DOHH2 (cell line): ENCODE measurements around the gene NT5DC3.

ENCODE experiments used
- H3F3A ChIP-seq: fragments of 200-600 bp; sonication (generic), shearing (Covaris generic); 2 replicates; pipeline ENCODE4 v1.6.0; 2016; ENCODE audit warnings: antibody characterized with exemption, mild to moderate bottlenecking; ENCODE audit not compliant: control insufficient read depth, insufficient read depth
- H3K27ac ChIP-seq: fragments of 200-600 bp; sonication (generic); 2 replicates; pipeline ENCODE4 v1.5.1; 2014; ENCODE audit warnings: low read depth, mild to moderate bottlenecking, low read length, moderate library complexity
- H3K27me3 ChIP-seq: fragments of 200-600 bp; sonication (generic); 2 replicates; pipeline ENCODE4 v1.6.1; 2014; ENCODE audit warnings: mild to moderate bottlenecking, low read length, mixed read lengths; ENCODE audit not compliant: control insufficient read depth
- H3K36me3 ChIP-seq: fragments of 200-600 bp; sonication (generic); 2 replicates; pipeline ENCODE4 v1.6.1; 2014; ENCODE audit warnings: mild to moderate bottlenecking, low read length, moderate library complexity, mixed read lengths; ENCODE audit not compliant: control insufficient read depth
- H3K4me1 ChIP-seq: fragments of 200-600 bp; sonication (generic); 2 replicates; pipeline ENCODE4 v1.6.1; 2014; ENCODE audit warnings: mild to moderate bottlenecking, low read length, mixed read lengths; ENCODE audit not compliant: control insufficient read depth
- H3K4me2 ChIP-seq: fragments of 200-600 bp; sonication (generic); 2 replicates; pipeline ENCODE4 v1.6.0; 2014; ENCODE audit warnings: mild to moderate bottlenecking, low read length, moderate library complexity
- H3K4me3 ChIP-seq: fragments of 200-600 bp; sonication (generic); 2 replicates; pipeline ENCODE4 v1.5.1; 2014; ENCODE audit warnings: mild to moderate bottlenecking, low read length, mixed read lengths
- H3K79me2 ChIP-seq: fragments of 200-600 bp; sonication (generic); 2 replicates; pipeline ENCODE4 v1.6.1; 2014; ENCODE audit warnings: mild to moderate bottlenecking, low read length, mixed read lengths; ENCODE audit not compliant: control insufficient read depth
- H3K9me2 ChIP-seq: fragments of 200-600 bp; sonication (generic); replicated peaks from 2 replicates; pipeline ENCODE4 v1.6.1; 2014; ENCODE audit warnings: mild to moderate bottlenecking, low read length, mixed read lengths; ENCODE audit not compliant: control insufficient read depth
- H3K9me3 ChIP-seq: fragments of 200-600 bp; sonication (generic); 2 replicates; pipeline ENCODE4 v1.6.1; 2014; ENCODE audit warnings: antibody characterized with exemption, low read length, mixed read lengths; ENCODE audit not compliant: control insufficient read depth, insufficient read depth
- H4K20me1 ChIP-seq: fragments of 200-600 bp; sonication (generic); 2 replicates; pipeline ENCODE4 v1.6.0; 2014; ENCODE audit warnings: low read depth, mild to moderate bottlenecking, antibody characterized with exemption, low read length, moderate library complexity; ENCODE audit not compliant: control insufficient read depth, insufficient read depth
- EZH2phosphoT487 ChIP-seq: fragments of 200-600 bp; sonication (generic); IDR thresholded peaks from 2 replicates; pipeline ENCODE4 v1.6.1; 2017; ENCODE audit warnings: borderline replicate concordance, mild to moderate bottlenecking, antibody characterized with exemption, low read length, moderate library complexity, mixed read lengths
- TF ChIP-seq, protein P1 (sequence below): fragments of 200-600 bp; sonication (generic); IDR thresholded peaks from one replicate; pipeline ENCODE4 v1.5.1; 2014; ENCODE audit warnings: antibody characterized with exemption, mild to moderate bottlenecking, low read depth, low read length; ENCODE audit not compliant: poor library complexity, severe bottlenecking

NT5DC3 gene

GRCh38 chr12:103844305-103844704 is 3.3 kb upstream of the NT5DC3 start:
- no peak overlapping the region for H3K4me2 ChIP-seq
- peaks cover 16% of the 10 kb centered on the region for H3K27me3 ChIP-seq
- no peaks in the 10 kb centered on the region for H3K36me3 ChIP-seq
- H3K4me1 ChIP-seq, result peaks cover 14% of the 10 kb centered on the region
- H3F3A ChIP-seq, result no peaks in the 10 kb centered on the region
- H3K4me3 ChIP-seq, result no peak overlapping the region
- no peaks in the 10 kb centered on the region for H3K9me2 ChIP-seq
- no peaks in the 10 kb centered on the region for H3K9me3 ChIP-seq
- TF ChIP-seq, protein P1, sequence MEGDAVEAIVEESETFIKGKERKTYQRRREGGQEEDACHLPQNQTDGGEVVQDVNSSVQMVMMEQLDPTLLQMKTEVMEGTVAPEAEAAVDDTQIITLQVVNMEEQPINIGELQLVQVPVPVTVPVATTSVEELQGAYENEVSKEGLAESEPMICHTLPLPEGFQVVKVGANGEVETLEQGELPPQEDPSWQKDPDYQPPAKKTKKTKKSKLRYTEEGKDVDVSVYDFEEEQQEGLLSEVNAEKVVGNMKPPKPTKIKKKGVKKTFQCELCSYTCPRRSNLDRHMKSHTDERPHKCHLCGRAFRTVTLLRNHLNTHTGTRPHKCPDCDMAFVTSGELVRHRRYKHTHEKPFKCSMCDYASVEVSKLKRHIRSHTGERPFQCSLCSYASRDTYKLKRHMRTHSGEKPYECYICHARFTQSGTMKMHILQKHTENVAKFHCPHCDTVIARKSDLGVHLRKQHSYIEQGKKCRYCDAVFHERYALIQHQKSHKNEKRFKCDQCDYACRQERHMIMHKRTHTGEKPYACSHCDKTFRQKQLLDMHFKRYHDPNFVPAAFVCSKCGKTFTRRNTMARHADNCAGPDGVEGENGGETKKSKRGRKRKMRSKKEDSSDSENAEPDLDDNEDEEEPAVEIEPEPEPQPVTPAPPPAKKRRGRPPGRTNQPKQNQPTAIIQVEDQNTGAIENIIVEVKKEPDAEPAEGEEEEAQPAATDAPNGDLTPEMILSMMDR, result no peak
- TF ChIP-seq EZH2phosphoT487, result no peak
- no peak overlapping the region for H3K27ac ChIP-seq
- no peaks in the 10 kb centered on the region for H4K20me1 ChIP-seq
- peaks cover 12% of the 10 kb centered on the region for H3K79me2 ChIP-seq

- Histone ChIP-seq H3F3A (no peaks in the 10 kb centered on the region), H3K4me3 (no peak overlapping the region), H3K9me3 (no peaks in the 10 kb centered on the region), H3K27me3 (peaks cover 15% of the 10 kb centered on the region), H3K9me2 (no peaks in the 10 kb centered on the region), H4K20me1 (no peaks in the 10 kb centered on the region), H3K27ac (no peak overlapping the region), H3K4me2 (no peak overlapping the region), H3K79me2 (peaks cover 16% of the 10 kb centered on the region), H3K36me3 (no peaks in the 10 kb centered on the region), H3K4me1 (peaks cover 14% of the 10 kb centered on the region)
- no peak for TF ChIP-seq EZH2phosphoT487
Observed at GRCh38 chr12:103841690-103842584, 903 bp upstream of the NT5DC3 start.

DNA sequence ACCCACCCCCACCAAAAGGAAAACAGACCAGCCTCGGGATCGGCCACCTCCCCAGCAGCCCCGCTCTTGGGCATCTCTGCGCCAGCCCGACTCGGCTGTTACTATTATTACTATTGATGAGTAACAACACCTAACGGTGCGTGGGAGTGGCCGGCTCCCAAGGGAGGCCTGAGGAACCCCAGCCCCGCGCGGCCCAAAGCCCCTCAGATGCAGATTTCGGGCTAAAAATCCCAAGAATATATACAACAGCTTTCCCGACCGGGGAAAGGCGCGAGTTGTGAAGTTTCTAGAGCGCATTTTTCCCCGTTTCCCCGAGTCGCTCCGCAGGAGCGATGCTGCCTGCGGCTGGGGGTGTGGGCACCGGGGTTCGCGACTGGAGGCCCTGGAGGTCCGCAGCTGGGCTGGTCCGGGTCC is 565 bp downstream of the NT5DC3 start:
- Histone ChIP-seq H3K4me1 (peaks cover 14% of the 10 kb centered on the region), H3K36me3 (no peaks in the 10 kb centered on the region), H3F3A (no peaks in the 10 kb centered on the region), H3K4me3 (peak overlapping the region; percentile 86), H3K27ac (no peak overlapping the region), H3K9me2 (no peaks in the 10 kb centered on the region), H3K4me2 (peak overlapping the region; percentile 83), H3K79me2 (peaks cover 19% of the 10 kb centered on the region), H4K20me1 (no peaks in the 10 kb centered on the region), H3K27me3 (peaks cover 8% of the 10 kb centered on the region; the same call in 1 of the 2 replicates), H3K9me3 (no peaks in the 10 kb centered on the region)
- TF ChIP-seq, protein P1, result no peak
- no peak for TF ChIP-seq EZH2phosphoT487
